ENCODE measurements around the gene ZBTB34.

The ZBTB34 gene

DNA sequence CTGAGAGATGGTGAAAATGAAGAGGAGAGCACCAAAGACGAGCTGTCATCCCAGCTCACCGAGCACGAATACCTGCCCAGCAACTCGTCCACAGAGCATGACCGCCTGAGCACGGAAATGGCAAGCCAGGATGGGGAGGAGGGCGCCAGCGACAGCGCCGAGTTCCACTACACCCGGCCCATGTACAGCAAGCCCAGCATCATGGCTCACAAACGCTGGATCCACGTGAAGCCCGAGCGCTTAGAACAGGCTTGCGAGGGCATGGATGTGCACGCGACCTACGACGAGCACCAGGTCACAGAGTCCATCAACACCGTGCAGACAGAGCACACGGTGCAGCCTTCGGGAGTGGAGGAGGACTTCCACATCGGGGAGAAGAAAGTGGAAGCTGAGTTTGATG is 27.4 kb upstream of the ZBTB34 start:
- in situ Hi-C loops (cut with HindIII; ENCODE audit: low pct_unique_long_range_greater_than_20kb, low sequenced_read_pairs) = no loop called here

DNA sequence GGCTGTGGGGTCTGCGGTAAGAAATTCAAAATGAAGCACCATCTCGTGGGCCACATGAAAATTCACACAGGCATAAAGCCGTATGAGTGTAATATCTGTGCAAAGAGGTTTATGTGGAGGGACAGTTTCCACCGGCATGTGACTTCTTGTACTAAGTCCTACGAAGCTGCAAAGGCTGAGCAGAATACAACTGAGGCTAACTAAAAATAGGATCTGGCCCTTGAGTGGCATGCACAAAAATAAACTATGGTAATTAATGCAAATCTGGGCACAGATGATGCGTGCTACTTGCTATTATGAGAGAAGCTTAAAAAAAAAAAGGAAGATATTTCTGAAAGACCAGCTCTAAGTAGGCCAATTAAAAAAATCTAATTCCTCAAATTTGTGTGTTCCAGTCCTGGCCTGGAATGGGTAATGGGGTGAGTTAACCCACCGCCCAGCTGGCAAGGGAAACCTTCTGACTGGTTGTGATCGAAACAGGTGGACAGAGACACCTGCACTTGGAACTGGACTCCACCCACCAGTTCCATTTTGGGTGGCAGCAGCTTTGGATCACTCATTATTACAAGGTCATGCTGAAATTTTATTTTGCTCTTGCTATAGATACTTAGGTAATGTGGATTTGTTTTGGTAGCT is 26.6 kb upstream of the ZBTB34 start:
- TF ChIP-seq JUND (IDR thresholded peaks at IDR 0.05; ENCODE audit: low read depth) = no peak
- no peak for DNase-seq (ENCODE audit: low read depth in 1 of 2, low spot score in 1 of 2)
- in situ Hi-C loops (cut with HindIII; ENCODE audit: low pct_unique_long_range_greater_than_20kb, low sequenced_read_pairs) = no loop called here

More for the DNA sequence above, 27.4 kb upstream of the ZBTB34 start:
- DNase-seq (ENCODE audit: low read depth in 1 of 2, low spot score in 1 of 2) = no peak
- no peak for TF ChIP-seq JUND (IDR thresholded peaks at IDR 0.05; ENCODE audit: low read depth)

DNA sequence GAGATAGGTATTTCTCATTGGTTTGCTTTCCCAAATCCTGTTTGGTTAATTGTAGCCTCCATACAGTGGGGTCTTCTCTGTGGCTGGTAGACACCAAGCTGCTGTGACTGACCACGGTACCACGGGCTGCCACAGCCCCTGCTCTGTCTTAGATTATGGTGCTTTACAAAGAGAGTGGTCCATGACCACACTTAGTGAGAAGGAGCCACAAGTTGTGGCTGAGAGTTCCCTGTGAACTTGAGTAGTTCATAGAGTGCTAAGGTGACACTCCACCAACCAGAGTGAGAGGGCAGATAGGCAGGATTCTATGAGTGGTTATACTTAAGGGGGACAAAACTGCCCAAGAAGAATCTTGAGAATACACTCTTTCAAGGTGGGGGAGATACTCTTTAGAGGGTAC is 25.8 kb upstream of the ZBTB34 start:
- no peak for TF ChIP-seq JUND (IDR thresholded peaks at IDR 0.05; ENCODE audit: low read depth)
- DNase-seq (ENCODE audit: low read depth in 1 of 2, low spot score in 1 of 2) = no peak
- in situ Hi-C loops (cut with HindIII; ENCODE audit: low pct_unique_long_range_greater_than_20kb, low sequenced_read_pairs) = no loop called here

DNA sequence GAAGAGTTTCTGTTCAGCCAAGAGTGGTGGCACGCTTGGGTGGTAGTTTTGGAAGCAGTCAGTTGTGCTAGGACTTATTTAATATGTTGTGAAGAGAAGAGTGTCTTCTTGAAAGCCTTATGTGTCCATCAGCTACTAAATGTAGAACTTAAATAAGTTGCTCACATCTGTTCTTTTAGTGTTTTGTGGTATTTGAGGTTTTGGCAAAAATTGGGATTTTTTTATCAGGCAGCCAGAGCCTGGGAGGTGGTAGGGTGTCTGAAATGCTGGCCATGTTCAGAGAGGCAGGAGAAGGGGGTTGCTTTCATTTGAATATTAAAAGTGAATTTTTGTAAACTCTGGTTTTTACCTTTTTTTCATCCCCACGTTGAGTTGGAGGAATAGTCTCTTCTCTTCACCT is 24.2 kb upstream of the ZBTB34 start:
- in situ Hi-C loops (cut with HindIII; ENCODE audit: low pct_unique_long_range_greater_than_20kb, low sequenced_read_pairs) = no loop called here
- no peak for DNase-seq (ENCODE audit: low read depth in 1 of 2, low spot score in 1 of 2)
- no peak for TF ChIP-seq JUND (IDR thresholded peaks at IDR 0.05; ENCODE audit: low read depth)

DNA sequence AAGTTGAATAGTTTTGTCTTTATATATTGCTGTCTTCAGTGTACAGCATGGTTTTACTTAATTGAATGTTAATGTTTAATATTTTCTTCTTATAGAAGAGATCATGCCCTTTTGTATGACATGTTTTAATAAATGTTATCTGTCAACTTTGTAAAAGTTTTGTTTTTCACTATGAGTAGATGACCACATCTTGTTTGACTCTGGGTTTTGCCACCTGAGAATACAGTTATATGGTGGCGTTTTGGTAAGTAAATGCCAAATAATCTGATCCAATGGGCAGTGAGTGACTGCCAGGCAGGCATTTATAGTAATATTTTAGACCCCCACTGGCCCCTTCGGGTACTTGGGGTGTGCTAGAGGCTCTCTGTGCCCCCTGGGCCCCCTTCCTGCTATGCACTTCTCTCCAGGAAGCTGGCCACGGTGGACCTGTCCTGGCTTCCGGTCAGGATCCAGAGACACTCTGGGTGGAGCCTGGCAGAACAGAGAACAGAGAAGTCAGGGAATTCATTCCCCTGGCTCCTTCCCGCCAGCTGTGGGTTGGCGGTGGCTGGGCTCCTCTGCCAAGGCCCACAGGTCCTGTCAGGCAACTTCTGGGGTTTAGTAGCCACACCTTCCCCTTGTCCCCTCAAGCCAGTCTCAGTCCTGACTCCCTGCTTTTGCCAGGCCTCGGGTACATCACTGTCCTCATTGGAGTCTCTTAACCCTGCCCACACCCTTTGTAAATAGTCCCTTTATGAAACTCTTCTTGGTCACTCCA is 22.2 kb upstream of the ZBTB34 start:
- peak in 1 of 2 experiments; percentile 40 for DNase-seq (ENCODE audit: low read depth in 1 of 2, low spot score in 1 of 2)
- no peak for TF ChIP-seq JUND (IDR thresholded peaks at IDR 0.05; ENCODE audit: low read depth)
- in situ Hi-C loops (cut with HindIII; ENCODE audit: low pct_unique_long_range_greater_than_20kb, low sequenced_read_pairs) = no loop called here

DNA sequence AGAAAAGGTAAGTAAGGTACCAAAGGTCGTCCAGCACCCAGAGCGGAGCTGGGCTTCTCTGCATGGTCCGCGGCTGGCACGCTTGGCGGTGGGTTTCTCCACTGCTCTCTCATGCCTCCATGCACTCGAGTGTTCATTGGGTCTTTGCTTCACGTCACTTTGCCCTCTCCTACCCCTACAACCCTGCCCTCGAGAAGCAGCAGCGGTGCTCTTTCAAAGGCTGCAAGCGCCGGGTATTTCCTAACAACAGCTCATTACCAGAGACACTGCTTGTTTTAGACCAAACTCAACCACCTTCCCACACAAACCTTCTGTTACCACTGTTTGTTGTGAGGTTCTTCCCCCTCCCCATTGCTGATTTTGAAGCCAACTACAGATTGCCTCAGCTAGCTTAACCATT is 21.5 kb upstream of the ZBTB34 start:
- no peak for DNase-seq (ENCODE audit: low read depth in 1 of 2, low spot score in 1 of 2)
- in situ Hi-C loops (cut with HindIII; ENCODE audit: low pct_unique_long_range_greater_than_20kb, low sequenced_read_pairs) = no loop called here
- TF ChIP-seq JUND (IDR thresholded peaks at IDR 0.05; ENCODE audit: low read depth) = no peak

DNA sequence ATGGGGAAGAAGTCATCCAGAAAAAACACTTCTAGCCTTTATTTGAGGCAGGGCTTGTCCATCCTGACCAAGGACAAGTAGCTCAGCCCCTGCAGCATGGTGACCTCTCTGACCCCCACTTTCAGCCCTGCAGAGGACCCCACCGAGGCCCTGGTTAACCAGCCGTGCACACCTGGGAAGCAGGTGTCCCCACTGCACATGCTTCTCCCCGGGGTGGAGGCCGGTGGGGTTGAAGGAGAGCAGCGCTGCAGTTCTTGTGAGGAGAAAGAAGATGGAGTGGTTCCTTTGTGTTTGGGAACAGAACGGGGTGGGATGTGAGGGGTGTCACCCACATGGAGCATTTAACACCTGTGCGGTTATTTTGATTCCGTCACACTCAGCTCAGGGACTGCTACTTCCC is 21.1 kb upstream of the ZBTB34 start:
- in situ Hi-C loops (cut with HindIII; ENCODE audit: low pct_unique_long_range_greater_than_20kb, low sequenced_read_pairs) = no loop called here
- no peak for DNase-seq (ENCODE audit: low read depth in 1 of 2, low spot score in 1 of 2)
- no peak for TF ChIP-seq JUND (IDR thresholded peaks at IDR 0.05; ENCODE audit: low read depth)

DNA sequence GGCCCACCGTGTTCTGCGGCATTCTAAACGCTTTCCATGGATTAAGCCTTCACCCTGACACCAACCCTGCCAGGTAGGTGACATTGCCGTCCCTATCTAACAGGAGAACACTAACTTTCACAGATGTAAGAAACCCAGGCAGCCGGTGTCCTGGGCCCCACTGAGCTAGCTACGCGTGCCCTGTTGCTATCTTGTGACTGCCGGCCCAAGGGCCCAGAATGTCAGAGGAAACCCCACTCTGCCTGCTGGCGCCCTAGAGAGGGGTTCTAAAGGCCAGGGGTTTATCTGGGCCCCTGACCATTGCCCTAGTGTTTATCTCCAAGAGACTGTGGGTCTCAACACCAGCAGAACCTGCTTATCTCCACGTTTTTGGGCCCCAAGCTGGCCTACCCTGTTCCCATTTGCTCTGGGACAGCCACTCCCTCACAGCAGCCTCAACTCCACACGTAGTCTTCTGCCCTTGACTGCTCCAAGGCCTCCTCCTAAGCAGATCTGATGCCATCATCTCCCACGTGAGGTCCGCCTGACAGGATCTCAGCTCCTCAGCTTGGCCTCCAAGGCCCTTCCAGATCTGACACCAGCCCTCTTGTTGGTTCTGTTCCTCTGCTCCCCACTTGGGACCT is 18.1 kb upstream of the ZBTB34 start:
- no peak for DNase-seq (ENCODE audit: low read depth in 1 of 2, low spot score in 1 of 2)
- in situ Hi-C loops (cut with HindIII; ENCODE audit: low pct_unique_long_range_greater_than_20kb, low sequenced_read_pairs) = no loop called here
- TF ChIP-seq JUND (IDR thresholded peaks at IDR 0.05; ENCODE audit: low read depth) = no peak

DNA sequence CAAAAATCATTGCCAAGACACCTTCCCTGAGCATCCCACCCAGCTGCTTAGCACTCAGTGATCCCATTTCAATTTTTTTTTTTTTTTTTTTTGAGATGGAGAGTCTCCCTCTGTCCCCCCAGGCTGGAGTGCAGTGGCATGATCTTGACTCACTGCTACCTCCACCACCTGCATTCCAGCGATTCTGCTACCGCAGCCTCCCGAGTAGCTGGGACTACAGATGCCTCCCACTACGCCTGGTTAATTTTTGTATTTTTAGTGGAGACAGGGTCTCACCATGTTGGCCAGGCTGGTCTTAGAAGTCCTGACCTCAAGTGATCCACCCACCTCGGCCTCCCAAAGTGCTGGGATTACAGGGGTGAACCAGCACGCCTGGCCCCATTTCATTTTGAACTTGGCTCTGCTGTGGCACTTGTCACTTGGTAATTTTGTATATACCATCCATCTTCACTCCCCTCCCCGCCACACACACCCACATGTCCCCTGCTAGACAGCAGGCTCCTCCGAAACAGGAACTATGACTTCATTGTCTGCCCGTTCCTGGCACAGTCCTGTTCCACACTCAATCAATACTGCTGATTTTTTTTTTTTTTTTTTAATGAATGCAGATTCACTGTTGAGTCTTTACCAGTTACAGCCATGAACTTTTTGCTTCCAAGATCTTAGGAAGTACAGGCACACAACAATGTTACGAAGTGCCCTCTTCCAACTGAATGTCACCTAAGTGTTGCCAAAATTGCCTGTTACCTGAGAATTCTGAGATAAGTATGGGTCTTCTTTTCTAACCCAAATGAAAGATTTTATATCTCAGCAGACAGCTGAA is 17.3 kb upstream of the ZBTB34 start:
- in situ Hi-C loops (cut with HindIII; ENCODE audit: low pct_unique_long_range_greater_than_20kb, low sequenced_read_pairs) = no loop called here
- no peak for DNase-seq (ENCODE audit: low read depth in 1 of 2, low spot score in 1 of 2)
- TF ChIP-seq JUND (IDR thresholded peaks at IDR 0.05; ENCODE audit: low read depth) = no peak

DNA sequence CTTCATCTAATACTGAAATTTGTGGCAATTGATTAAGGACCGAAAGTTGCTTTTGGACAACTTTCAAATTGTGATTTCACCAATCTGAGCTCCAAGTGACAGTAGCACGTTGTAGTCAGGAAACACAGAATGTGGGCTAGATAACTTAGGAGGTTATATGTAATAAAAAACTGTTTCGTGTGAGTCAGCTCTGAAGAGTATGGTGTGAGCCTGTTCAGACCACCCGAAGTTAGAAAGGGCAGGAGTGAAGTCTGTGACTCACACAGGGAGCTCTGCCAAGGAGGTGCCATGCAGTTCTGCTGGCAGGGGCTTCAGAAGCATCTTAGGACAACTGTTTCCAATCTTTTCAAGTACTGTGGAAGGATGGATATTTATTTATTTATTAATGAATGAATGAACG is 16.4 kb upstream of the ZBTB34 start:
- no peak for TF ChIP-seq JUND (IDR thresholded peaks at IDR 0.05; ENCODE audit: low read depth)
- DNase-seq (ENCODE audit: low read depth in 1 of 2, low spot score in 1 of 2) = no peak
- in situ Hi-C loops (cut with HindIII; ENCODE audit: low pct_unique_long_range_greater_than_20kb, low sequenced_read_pairs) = no loop called here

DNA sequence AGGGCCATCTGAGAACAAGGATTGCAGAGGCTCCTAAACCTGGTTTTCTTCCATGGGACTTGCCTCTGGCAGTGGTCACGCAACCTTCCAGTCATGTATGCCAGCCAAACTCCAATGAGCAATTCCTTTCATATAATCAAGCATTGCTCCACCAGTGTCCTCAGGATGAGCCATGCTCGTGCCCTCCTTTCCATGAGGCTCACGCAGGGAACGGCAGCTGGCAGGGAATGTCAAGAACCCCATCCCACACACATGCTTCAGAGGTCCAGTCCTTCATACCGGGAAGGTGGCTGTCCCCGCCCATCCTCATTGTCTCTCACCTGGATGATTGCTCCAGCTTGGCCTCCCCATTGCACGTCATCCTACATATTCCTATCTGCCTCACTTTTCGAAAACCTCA is 13.4 kb upstream of the ZBTB34 start:
- TF ChIP-seq JUND (IDR thresholded peaks at IDR 0.05; ENCODE audit: low read depth) = no peak
- in situ Hi-C loops (cut with HindIII; ENCODE audit: low pct_unique_long_range_greater_than_20kb, low sequenced_read_pairs) = no loop called here

DNA sequence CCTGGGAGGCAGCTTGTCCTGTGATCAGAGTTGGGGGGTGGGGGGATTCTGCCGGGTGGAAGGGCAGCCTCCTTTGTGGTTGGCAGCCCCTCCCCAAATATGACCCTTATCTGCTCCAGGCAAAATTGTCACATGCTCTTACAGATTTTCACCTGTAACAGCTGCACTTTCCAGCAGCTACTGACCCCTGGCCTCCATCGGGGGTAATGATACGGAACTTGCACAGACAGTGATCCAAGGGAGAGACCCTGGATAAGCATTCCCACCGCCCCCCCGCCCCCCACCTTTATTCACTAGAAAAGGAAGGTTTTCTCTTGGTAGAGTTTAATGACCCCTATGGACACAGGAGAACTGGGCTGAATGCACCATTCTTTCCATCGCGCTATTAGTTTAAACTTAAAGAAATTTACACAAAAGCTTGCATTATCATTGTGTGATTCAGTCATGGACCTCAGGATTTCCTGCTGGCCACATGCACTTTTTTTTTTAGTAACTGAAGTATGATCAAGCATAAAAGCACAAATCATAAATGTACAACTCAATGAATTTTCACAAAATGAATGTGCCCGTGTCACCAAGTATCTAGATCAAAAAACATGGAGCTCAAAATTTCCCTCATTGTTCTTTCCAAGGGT is 10.7 kb upstream of the ZBTB34 start:
- no peak for TF ChIP-seq JUND (IDR thresholded peaks at IDR 0.05; ENCODE audit: low read depth)
- DNase-seq (ENCODE audit: low read depth in 1 of 2, low spot score in 1 of 2) = no peak
- in situ Hi-C loops (cut with HindIII; ENCODE audit: low pct_unique_long_range_greater_than_20kb, low sequenced_read_pairs) = no loop called here

More for the DNA sequence above, 13.4 kb upstream of the ZBTB34 start:
- DNase-seq (ENCODE audit: low read depth in 1 of 2, low spot score in 1 of 2) = no peak

All from T47D (cell line).